IPS-15b (cell line): ENCODE data around the gene PTPN21.

Source experiments
- H3K27me3 ChIP-seq: one replicate; pipeline ENCODE4 v1.6.1; 2013; ENCODE audit warnings: low read length; ENCODE audit not compliant: control insufficient read depth, insufficient read depth
- H3K36me3 ChIP-seq: one replicate; pipeline ENCODE4 v1.6.1; 2013; ENCODE audit warnings: low read length; ENCODE audit not compliant: control insufficient read depth, insufficient read depth
- H3K4me1 ChIP-seq: one replicate; pipeline ENCODE4 v1.6.1; 2013; ENCODE audit warnings: mild to moderate bottlenecking, low read length; ENCODE audit not compliant: control insufficient read depth, insufficient read depth
- H3K4me3 ChIP-seq: one replicate; pipeline ENCODE4 v1.5.1; 2013; ENCODE audit warnings: low read depth, low read length
- H3K9ac ChIP-seq: one replicate; pipeline ENCODE4 v1.6.1; 2013; ENCODE audit warnings: low read depth, mild to moderate bottlenecking, low read length
- H3K9me3 ChIP-seq: one replicate; pipeline ENCODE4 v1.6.1; 2013; ENCODE audit warnings: mild to moderate bottlenecking, low read length; ENCODE audit not compliant: control insufficient read depth, insufficient read depth

PTPN21 gene

DNA sequence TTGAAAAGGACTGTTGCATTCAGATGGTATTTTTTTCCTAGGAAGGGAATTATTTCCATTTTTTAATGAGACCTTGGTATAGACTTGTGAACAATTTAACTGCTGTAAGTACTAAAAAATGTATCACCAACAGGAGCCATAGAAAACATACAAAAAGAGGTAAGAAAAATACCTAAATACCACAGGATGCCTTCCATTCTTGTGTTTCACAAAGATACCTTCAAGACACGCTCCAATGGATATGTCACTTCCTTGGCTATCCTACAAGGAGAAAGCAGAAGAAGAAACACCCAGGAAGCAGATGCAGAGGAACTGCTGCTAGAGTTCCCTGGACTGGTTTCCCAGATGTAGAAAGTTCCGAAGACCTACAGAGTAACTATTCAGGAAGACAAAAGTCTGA is 54.2 kb downstream of the PTPN21 start:
- H3K9ac ChIP-seq = no peak overlapping the region
- no peak overlapping the region for H3K4me3 ChIP-seq
- no peaks in the 10 kb centered on the region for H3K36me3 ChIP-seq
- no peaks in the 10 kb centered on the region for H3K27me3 ChIP-seq
- no peaks in the 10 kb centered on the region for H3K9me3 ChIP-seq
- H3K4me1 ChIP-seq = no peaks in the 10 kb centered on the region

DNA sequence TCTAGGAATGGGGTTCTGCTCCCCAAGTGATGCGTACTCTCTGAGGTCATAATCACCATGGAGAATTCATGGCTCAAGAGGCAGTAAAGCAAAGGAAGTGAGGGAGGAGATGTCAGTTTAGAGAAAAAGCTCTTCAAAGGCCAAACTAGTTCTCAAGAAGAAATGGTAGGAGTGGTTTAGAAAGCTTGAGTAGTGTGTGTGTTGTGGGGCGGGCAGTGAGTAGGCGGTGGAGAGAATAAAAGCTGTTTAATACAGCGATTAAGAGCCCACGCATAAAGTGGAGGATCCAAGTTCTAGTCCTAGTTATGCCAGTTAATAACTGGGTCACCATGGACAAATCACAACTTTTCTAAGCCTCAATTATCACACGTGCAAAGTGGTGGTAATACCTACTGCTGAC is 55.6 kb downstream of the PTPN21 start:
- H3K27me3 ChIP-seq = no peaks in the 10 kb centered on the region
- no peaks in the 10 kb centered on the region for H3K4me1 ChIP-seq
- H3K36me3 ChIP-seq = no peaks in the 10 kb centered on the region
- no peaks in the 10 kb centered on the region for H3K9me3 ChIP-seq
- no peak overlapping the region for H3K9ac ChIP-seq
- H3K4me3 ChIP-seq = no peak overlapping the region

DNA sequence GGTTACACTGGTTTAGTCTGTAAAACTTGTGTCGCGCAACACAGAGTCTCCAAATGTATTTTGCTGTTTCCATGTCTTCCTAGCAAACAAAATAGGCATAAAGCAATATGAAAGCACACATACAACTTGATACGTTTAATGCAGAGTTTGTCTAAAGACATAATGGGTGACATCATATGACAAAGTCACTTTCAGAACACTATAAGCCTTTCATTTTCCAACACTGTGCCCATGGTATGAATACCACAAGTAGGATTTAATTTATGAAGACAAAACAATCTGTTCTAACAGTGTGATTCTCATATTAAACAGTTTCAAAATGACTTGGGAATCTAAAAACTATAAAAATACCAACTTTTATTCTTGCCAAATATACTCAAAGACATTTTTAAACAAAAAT is 58.4 kb downstream of the PTPN21 start:
- no peaks in the 10 kb centered on the region for H3K27me3 ChIP-seq
- H3K9ac ChIP-seq = no peak overlapping the region
- no peak overlapping the region for H3K4me3 ChIP-seq
- no peaks in the 10 kb centered on the region for H3K9me3 ChIP-seq
- H3K4me1 ChIP-seq = peaks cover 6% of the 10 kb centered on the region
- H3K36me3 ChIP-seq = no peaks in the 10 kb centered on the region

DNA sequence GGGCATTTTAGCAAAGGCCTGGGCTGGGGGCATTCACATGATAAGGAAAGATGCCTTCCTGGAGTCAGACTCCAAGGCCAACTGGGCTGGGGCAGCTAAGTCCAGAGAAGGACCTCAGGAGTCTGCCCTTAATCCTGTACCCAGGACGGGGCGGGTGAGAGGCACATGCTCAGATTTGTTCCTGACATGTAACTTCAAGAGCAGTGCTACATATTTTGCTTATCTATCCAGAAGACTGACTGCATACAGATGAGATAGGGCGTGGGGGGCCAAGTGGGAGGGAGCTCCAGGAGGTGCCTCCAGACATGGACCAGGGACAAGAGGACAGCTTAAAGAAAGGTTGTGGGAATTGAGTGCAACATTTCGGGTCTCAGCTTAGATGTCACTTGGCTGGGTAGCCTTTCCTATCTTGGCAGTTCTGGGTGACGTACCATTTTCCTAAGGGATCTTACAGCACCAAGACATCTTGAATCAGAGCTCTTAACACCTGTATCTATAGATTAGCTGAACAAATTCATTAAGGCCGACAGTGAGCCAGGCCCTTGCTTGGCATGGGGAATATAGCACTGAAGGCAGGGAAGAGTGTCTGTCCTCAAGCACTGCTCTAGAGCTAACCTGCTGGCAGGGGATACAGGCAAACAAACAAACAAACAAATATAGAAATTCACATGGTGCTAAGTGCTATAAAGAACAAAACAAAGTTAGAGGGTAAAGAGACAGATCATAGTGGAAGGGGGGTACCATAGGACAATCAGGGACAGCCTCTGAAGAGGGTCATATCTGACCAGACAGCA is 61.2 kb downstream of the PTPN21 start:
- Histone ChIP-seq H3K4me1 (peaks cover 6% of the 10 kb centered on the region), H3K9me3 (no peaks in the 10 kb centered on the region), H3K27me3 (no peaks in the 10 kb centered on the region), H3K36me3 (no peaks in the 10 kb centered on the region), H3K4me3 (no peak overlapping the region), H3K9ac (no peak overlapping the region)

DNA sequence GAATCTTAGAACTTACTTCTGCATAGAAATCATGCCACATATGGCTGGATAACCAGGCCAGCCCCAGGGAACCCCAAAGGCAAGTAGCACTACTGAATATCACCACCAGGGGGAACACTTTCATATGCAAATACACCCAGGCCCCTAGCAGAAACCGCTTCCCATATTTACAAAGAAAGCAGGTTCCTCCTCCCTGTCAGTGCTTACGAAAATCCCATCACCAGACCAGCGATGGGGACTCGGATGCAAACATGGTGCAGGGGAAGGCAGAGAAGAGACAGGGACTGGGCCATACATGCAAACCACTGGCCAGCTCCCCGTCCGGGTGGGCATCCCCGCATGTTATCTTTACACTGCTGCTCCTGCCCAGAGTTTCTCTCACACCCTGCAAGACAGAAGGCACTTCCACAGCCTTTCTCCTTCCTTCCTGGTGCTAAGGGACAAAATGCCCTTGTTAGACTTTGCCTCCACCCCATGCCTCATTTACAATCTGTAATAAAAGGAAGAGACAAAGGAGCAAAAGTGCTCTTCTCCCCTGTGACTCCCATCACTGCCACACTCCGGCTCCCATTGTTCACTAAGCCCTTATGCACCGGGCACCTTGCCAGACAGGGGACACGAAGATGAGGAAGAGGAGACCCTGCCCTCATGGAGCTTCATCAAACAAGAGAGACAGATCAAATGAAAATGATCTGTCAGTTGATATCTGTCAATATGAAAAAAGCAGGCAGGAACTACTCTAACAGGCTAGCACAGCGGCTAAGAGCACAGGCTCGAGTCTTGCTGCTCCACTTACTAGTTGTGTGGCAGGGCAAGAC is 62.3 kb downstream of the PTPN21 start:
- H3K4me1 ChIP-seq = peaks cover 6% of the 10 kb centered on the region
- no peaks in the 10 kb centered on the region for H3K36me3 ChIP-seq

DNA sequence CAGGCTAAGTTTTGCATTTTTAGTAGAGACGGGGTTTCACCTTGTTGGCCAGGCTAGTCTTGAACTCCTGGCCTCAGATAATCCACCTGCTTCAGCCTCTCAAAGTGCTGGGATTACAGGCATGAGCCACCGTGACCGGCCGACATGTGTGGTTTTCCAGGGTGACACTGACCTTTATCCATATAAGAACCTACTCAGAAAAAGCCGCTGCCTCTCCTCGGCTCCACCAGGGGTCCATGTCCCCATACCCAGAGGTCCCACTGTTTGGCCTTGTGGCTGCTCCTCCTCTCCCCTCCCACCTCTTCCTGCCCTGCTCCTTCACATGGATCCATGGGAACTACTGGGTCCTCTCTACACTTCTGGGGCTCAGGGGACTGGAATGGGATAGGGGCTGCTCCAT is 64.6 kb downstream of the PTPN21 start:
- Histone ChIP-seq H3K36me3 (no peaks in the 10 kb centered on the region), H3K9me3 (no peaks in the 10 kb centered on the region), H3K4me1 (peaks cover 6% of the 10 kb centered on the region), H3K27me3 (no peaks in the 10 kb centered on the region), H3K9ac (no peak overlapping the region), H3K4me3 (no peak overlapping the region)

More for the DNA sequence above, 62.3 kb downstream of the PTPN21 start:
- Histone ChIP-seq H3K27me3 (no peaks in the 10 kb centered on the region), H3K4me3 (no peak overlapping the region), H3K9ac (no peak overlapping the region), H3K9me3 (no peaks in the 10 kb centered on the region)

DNA sequence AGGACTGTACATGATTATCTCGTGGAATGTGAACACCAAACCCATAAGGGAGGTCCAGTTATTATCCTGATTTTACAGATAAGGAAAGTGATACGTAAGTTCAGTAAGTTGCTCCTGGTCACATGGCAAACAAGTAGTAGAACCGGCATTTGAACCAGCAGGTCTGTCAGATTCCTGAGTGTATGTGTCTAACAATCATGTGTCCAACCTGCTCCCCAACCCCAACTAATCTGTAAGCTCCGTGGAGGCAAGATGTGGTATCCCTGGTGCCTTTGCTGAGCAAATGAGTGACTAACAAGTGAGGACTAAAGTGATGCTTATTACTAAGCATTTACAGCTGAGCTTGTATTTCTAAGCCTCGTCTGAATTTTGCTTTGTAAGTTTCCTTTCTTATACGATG is 65.9 kb downstream of the PTPN21 start:
- Histone ChIP-seq H3K9me3 (no peaks in the 10 kb centered on the region), H3K36me3 (no peaks in the 10 kb centered on the region), H3K4me1 (peaks cover 6% of the 10 kb centered on the region), H3K4me3 (no peak overlapping the region), H3K27me3 (no peaks in the 10 kb centered on the region), H3K9ac (no peak overlapping the region)

DNA sequence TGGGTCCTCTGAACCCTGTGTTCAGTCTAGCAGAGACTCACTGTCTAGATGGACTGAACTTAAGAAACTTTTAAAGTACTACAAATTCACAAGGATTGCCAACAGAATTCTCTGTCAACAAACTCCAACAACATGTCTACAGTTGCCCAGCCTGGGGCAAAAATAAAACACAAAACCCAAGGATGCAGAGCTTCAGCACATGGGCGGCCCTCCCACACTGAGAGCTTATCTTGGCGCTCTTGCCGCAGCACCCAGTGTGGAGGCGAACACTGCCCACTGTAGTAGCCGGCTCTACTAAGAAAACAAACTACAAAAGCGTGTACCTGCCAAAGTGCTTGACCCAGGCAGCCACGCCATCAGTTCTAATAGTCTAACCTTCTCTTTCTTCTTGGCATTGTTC is 66.7 kb downstream of the PTPN21 start:
- no peaks in the 10 kb centered on the region for H3K9me3 ChIP-seq
- H3K4me1 ChIP-seq = peaks cover 9% of the 10 kb centered on the region
- H3K36me3 ChIP-seq = no peaks in the 10 kb centered on the region
- H3K4me3 ChIP-seq = no peak overlapping the region
- no peaks in the 10 kb centered on the region for H3K27me3 ChIP-seq
- H3K9ac ChIP-seq = no peak overlapping the region

DNA sequence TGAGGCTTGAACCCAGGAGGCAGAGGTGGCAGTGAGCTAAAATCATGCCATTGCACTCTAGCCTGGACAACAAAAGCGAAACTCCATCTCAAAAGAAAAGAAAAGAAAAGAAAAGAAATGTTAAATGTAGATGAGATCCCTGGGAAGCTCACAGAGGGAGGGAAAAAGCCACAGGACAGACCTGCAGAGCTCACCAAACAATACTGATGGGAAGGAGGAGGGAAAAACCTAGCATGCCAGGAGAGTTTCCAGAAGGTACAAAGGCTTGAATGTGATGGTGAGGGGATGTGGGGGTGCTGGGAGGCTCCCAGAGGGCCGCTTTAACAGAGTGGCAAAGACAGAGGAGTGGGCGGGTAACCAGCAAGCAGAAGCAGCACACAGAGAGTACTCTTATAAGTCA is 72.3 kb downstream of the PTPN21 start:
- no peaks in the 10 kb centered on the region for H3K9me3 ChIP-seq
- no peaks in the 10 kb centered on the region for H3K27me3 ChIP-seq
- H3K4me1 ChIP-seq = peaks cover 11% of the 10 kb centered on the region
- H3K4me3 ChIP-seq = no peak overlapping the region
- H3K36me3 ChIP-seq = no peaks in the 10 kb centered on the region
- no peak overlapping the region for H3K9ac ChIP-seq

DNA sequence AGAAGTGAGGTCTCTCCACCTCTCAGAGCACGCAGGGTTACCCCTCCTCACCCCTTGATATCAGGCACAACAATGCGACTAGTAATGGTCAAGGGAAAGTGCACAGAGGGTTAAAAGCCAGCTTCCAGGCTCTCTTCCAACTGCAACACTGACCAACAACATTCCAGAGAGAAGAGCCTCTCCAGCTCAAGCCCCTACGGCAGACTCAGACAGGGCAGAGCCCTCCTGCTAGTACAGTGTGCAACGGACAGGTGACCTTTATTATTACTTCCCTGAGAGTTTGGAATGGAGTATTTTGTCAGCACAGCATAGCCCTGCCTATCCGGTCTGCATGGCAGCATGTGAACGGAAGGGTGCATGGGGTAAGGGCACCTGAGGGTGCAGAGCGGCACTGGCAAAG is 73.0 kb downstream of the PTPN21 start:
- no peaks in the 10 kb centered on the region for H3K9me3 ChIP-seq

DNA sequence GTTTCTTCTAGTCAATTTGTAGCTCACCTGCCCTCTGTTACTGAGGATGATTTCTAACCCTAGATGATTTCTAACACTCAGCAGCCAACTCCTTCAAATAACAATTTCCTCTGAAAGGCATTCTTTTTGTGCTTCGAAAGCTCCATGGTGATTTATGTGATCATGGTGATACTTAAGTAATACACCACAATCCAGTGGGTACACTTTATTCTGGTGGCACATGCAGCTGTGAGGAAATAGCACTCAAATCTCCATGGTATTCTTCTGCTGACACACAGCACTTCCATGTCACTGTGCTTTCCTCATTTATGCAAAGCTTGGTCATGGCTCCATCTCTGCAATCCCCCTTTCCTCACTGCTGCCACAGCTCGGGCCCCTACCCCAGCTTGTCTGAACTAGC is 73.7 kb downstream of the PTPN21 start:
- H3K36me3 ChIP-seq = no peaks in the 10 kb centered on the region
- no peak overlapping the region for H3K4me3 ChIP-seq
- no peaks in the 10 kb centered on the region for H3K9me3 ChIP-seq
- peaks cover 11% of the 10 kb centered on the region for H3K4me1 ChIP-seq
- H3K9ac ChIP-seq = no peak overlapping the region
- no peaks in the 10 kb centered on the region for H3K27me3 ChIP-seq

More for the DNA sequence above, 73.0 kb downstream of the PTPN21 start:
- H3K4me3 ChIP-seq = no peak overlapping the region
- no peaks in the 10 kb centered on the region for H3K27me3 ChIP-seq
- peak overlapping the region; percentile 10 for H3K9ac ChIP-seq
- no peaks in the 10 kb centered on the region for H3K36me3 ChIP-seq
- H3K4me1 ChIP-seq = peaks cover 11% of the 10 kb centered on the region

DNA sequence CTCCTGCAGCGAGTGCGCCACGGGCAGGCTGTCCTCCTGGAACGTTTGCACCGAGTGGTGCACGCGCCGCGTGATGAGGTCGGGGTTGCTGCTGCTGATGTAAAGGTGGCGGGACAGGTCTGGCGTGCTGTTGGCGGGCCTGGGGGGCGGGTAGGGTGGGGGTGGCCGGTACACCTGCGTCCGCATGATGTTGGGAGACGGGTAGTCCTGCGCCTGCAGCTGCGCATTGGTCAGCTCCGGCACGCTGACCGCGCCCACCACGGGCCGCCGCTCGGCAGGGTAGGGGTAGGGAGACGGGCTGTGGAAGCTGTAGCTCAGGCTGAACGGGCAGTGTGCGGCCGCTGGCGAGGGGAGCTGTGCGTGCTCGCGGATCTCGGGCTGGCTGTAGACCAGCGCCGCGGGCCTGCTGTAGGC is 75.2 kb downstream of the PTPN21 start:
- Histone ChIP-seq H3K9me3 (no peaks in the 10 kb centered on the region), H3K9ac (no peak overlapping the region), H3K4me3 (no peak overlapping the region), H3K4me1 (peaks cover 11% of the 10 kb centered on the region), H3K27me3 (no peaks in the 10 kb centered on the region), H3K36me3 (no peaks in the 10 kb centered on the region)
